ENCODE data around the gene ELF2.
"Not testable (repeated sequence)": the region's sequence is repeated elsewhere in the genome, so short reads cannot be mapped to it uniquely, and the experiment has no call there.

The ELF2 gene

GRCh38 chr4:139175646-139176301, 1.2 kb downstream of the ELF2 start:
- no peak for TF ChIP-seq JUND (IDR thresholded peaks at IDR 0.05; ENCODE audit: low read depth)
- no peak for DNase-seq (ENCODE audit: low read depth in 1 of 2, low spot score in 1 of 2)
- in situ Hi-C loops (cut with HindIII; ENCODE audit: low pct_unique_long_range_greater_than_20kb, low sequenced_read_pairs): no loop called here

GRCh38 chr4:139171876-139172691, 4.9 kb downstream of the ELF2 start:
- in situ Hi-C loops (cut with HindIII; ENCODE audit: low pct_unique_long_range_greater_than_20kb, low sequenced_read_pairs): no loop called here
- DNase-seq (ENCODE audit: low read depth in 1 of 2, low spot score in 1 of 2): no peak
- TF ChIP-seq JUND (IDR thresholded peaks at IDR 0.05; ENCODE audit: low read depth): no peak

- in situ Hi-C loops (cut with HindIII; ENCODE audit: low pct_unique_long_range_greater_than_20kb, low sequenced_read_pairs): no loop called here
- no peak for DNase-seq (ENCODE audit: low read depth in 1 of 2, low spot score in 1 of 2)
- no peak for TF ChIP-seq JUND (IDR thresholded peaks at IDR 0.05; ENCODE audit: low read depth)
Measured at GRCh38 chr4:139170932-139171331, 6.1 kb downstream of the ELF2 start.

- peak in 1 of 2 experiments; percentile 34 for DNase-seq (ENCODE audit: low read depth in 1 of 2, low spot score in 1 of 2)
- TF ChIP-seq JUND (IDR thresholded peaks at IDR 0.05; ENCODE audit: low read depth): no peak
- in situ Hi-C loops (cut with HindIII; ENCODE audit: low pct_unique_long_range_greater_than_20kb, low sequenced_read_pairs): no loop called here
Measured at GRCh38 chr4:139167774-139168444, 9.1 kb downstream of the ELF2 start.

- DNase-seq (ENCODE audit: low read depth in 1 of 2, low spot score in 1 of 2): no peak
- TF ChIP-seq JUND (IDR thresholded peaks at IDR 0.05; ENCODE audit: low read depth): no peak
- in situ Hi-C loops (cut with HindIII; ENCODE audit: low pct_unique_long_range_greater_than_20kb, low sequenced_read_pairs): no loop called here
Measured at GRCh38 chr4:139164731-139165130, 12.3 kb downstream of the ELF2 start.

GRCh38 chr4:139163806-139164206, 13.2 kb downstream of the ELF2 start:
- TF ChIP-seq JUND (IDR thresholded peaks at IDR 0.05; ENCODE audit: low read depth): no peak
- no peak for DNase-seq (ENCODE audit: low read depth in 1 of 2, low spot score in 1 of 2)
- in situ Hi-C loops (cut with HindIII; ENCODE audit: low pct_unique_long_range_greater_than_20kb, low sequenced_read_pairs): no loop called here

- DNase-seq (ENCODE audit: low read depth in 1 of 2, low spot score in 1 of 2); in situ Hi-C loops (cut with HindIII; ENCODE audit: low pct_unique_long_range_greater_than_20kb, low sequenced_read_pairs): not testable (repeated sequence)
Measured at GRCh38 chr4:139157977-139158376, 19.0 kb downstream of the ELF2 start.

- DNase-seq (ENCODE audit: low read depth in 1 of 2, low spot score in 1 of 2): no peak
- no peak for TF ChIP-seq JUND (IDR thresholded peaks at IDR 0.05; ENCODE audit: low read depth)
- in situ Hi-C loops (cut with HindIII; ENCODE audit: low pct_unique_long_range_greater_than_20kb, low sequenced_read_pairs): no loop called here
Measured at GRCh38 chr4:139154952-139155557, 22.0 kb downstream of the ELF2 start.

- no peak for DNase-seq (ENCODE audit: low read depth in 1 of 2, low spot score in 1 of 2)
- in situ Hi-C loops (cut with HindIII; ENCODE audit: low pct_unique_long_range_greater_than_20kb, low sequenced_read_pairs): no loop called here
- TF ChIP-seq JUND (IDR thresholded peaks at IDR 0.05; ENCODE audit: low read depth): no peak
Measured at GRCh38 chr4:139154538-139154937, 22.5 kb downstream of the ELF2 start.

- in situ Hi-C loops (cut with HindIII; ENCODE audit: low pct_unique_long_range_greater_than_20kb, low sequenced_read_pairs): no loop called here
- DNase-seq (ENCODE audit: low read depth in 1 of 2, low spot score in 1 of 2): no peak
- no peak for TF ChIP-seq JUND (IDR thresholded peaks at IDR 0.05; ENCODE audit: low read depth)
Measured at GRCh38 chr4:139154134-139154421, 22.9 kb downstream of the ELF2 start.

GRCh38 chr4:139153411-139154133, 23.4 kb downstream of the ELF2 start:
- DNase-seq (ENCODE audit: low read depth in 1 of 2, low spot score in 1 of 2): no peak
- no peak for TF ChIP-seq JUND (IDR thresholded peaks at IDR 0.05; ENCODE audit: low read depth)
- in situ Hi-C loops (cut with HindIII; ENCODE audit: low pct_unique_long_range_greater_than_20kb, low sequenced_read_pairs): no loop called here

GRCh38 chr4:139152249-139152648, 24.8 kb downstream of the ELF2 start:
- no peak for DNase-seq (ENCODE audit: low read depth in 1 of 2, low spot score in 1 of 2)
- in situ Hi-C loops (cut with HindIII; ENCODE audit: low pct_unique_long_range_greater_than_20kb, low sequenced_read_pairs): no loop called here
- no peak for TF ChIP-seq JUND (IDR thresholded peaks at IDR 0.05; ENCODE audit: low read depth)
